ENCODE data around the gene GSK3A. TPM values are rescaled to one million over a fixed set of nuclear protein-coding genes. Genes with fewer than 3 reads are reported as not detected.

The GSK3A gene
- total and polyA plus RNA-seq, 9 of the 15 experiments (the other 6 are each of a cell fraction or from before 2014, with no cell fraction given), result 0.62 to 90.7 (median 33.3) TPM

DNA sequence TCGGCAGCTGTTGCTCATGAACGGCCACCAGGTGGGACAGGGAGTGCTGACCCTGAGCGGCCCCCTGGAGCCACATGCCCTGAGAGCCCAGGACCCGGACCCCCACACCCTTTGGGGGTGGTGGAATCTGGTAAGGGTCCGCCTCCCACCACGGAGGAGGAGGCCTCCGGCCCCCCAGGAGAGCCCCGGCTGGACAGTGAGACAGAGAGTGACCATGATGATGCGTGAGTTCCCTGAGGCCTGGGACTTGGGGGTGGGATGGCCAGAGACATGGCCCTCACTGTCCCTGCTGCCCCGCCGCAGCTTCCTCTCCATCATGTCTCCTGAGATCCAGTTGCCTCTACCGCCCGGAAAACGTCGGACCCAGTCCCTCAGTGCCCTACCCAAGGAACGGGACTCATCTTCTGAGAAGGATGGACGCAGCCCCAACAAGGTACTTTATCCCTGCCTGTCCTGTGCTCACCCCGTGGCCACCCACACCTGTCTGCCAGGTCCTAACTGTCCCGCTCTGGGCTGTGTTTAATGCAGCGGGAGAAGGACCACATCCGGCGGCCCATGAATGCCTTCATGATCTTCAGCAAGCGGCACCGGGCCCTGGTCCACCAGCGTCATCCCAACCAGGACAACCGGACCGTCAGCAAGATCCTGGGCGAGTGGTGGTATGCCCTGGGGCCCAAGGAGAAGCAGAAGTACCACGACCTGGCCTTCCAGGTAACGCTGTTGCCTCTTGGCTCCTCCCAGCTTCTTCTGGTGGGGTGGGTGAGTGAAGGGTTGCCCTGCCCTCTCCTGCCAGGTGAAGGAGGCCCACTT is 44.8 kb upstream of the GSK3A start:
- no peaks in the 10 kb centered on the region for H3K9me3 ChIP-seq (replicated peaks; ENCODE audit: control insufficient read depth, insufficient read depth, low read depth, low read length)
- BruUV-seq (replicated peaks), result no TSS peak
- TF ChIP-seq ZNF253 (CRISPR knock-in tag; conservative IDR thresholded peaks at IDR 0.05) (no peak), DIDO1 (tag; IDR thresholded peaks at IDR 0.05; ENCODE audit: low read depth) (no peak), ZNF316 (IDR thresholded peaks at IDR 0.05) (0 out of 2 replicates have a peak, but pooled peaks have one; percentile 89), TGIF2 (CRISPR knock-in tag; IDR thresholded peaks at IDR 0.05) (no peak), SETDB1 (IDR thresholded peaks at IDR 0.05; ENCODE audit: low read length) (no peak), POLR2G (IDR thresholded peaks at IDR 0.05; ENCODE audit: low read depth, low read length) (0 out of 2 replicates have a peak, but pooled peaks have one; percentile 18), PML (IDR thresholded peaks at IDR 0.05; ENCODE audit: low read length) (no peak), ADNP (tag; IDR thresholded peaks at IDR 0.05) (no peak)
- TF ChIP-seq, protein P1, sequence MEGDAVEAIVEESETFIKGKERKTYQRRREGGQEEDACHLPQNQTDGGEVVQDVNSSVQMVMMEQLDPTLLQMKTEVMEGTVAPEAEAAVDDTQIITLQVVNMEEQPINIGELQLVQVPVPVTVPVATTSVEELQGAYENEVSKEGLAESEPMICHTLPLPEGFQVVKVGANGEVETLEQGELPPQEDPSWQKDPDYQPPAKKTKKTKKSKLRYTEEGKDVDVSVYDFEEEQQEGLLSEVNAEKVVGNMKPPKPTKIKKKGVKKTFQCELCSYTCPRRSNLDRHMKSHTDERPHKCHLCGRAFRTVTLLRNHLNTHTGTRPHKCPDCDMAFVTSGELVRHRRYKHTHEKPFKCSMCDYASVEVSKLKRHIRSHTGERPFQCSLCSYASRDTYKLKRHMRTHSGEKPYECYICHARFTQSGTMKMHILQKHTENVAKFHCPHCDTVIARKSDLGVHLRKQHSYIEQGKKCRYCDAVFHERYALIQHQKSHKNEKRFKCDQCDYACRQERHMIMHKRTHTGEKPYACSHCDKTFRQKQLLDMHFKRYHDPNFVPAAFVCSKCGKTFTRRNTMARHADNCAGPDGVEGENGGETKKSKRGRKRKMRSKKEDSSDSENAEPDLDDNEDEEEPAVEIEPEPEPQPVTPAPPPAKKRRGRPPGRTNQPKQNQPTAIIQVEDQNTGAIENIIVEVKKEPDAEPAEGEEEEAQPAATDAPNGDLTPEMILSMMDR (IDR thresholded peaks at IDR 0.05 in 2 of 3, conservative IDR thresholded peaks at IDR 0.05 in 1 of 3; ENCODE audit: insufficient read depth in 2 of 3, low read depth in 1 of 3, low read length in 3 of 3), result 0 out of 6 replicates have a peak, but pooled peaks of 1 of the 3 experiments have one; percentile 2

More for the DNA sequence above, 44.8 kb upstream of the GSK3A start:
- 93% methylated on average over 25 of the region's 30 CpGs for WGBS (ENCODE audit: insufficient coverage, low coverage, missing lambda C conversion rate)
- H3K4me3 ChIP-seq, result no peak overlapping the region
- H3K27ac ChIP-seq (ENCODE audit: extremely low read depth, low read depth, low read length), result no peak overlapping the region
- no peaks in the 10 kb centered on the region; a peak in 1 of 5 replicates for H3K27me3 ChIP-seq (ENCODE audit: control insufficient read depth in 2 of 2, insufficient read depth in 2 of 2, low read length in 2 of 2)
- POLR2A ChIA-PET, result interaction anchor here (0.6 to 1.2 kb wide), 4 partner anchors 9 to 98 kb away, joined by 3 to 4 read pairs (median 3); partner anchors contain the start of genes PAFAH1B3 and PRR19
- in situ Hi-C loops (cut with MboI) (no loop called here), intact Hi-C loops (cut with micrococcal nuclease) (no loop called here)
- ATAC-seq (no peak), FAIRE-seq (no peak), DNase-seq (ENCODE audit: extremely low read depth in 1 of 4, low spot score in 3 of 4) (no peak)
- H3K79me2 ChIP-seq (ENCODE audit: control insufficient read depth, insufficient read depth, low read length), result peaks cover 37% of the 10 kb centered on the region
- no peaks in the 10 kb centered on the region for H3K9me1 ChIP-seq (ENCODE audit: control insufficient read depth, insufficient read depth, low read length)
- H3K9ac ChIP-seq (ENCODE audit: insufficient read depth in 1 of 2, low read depth in 2 of 2, low read length in 2 of 2), result peak overlapping the region in 1 of 2 experiments; percentile 21; a peak in 1 of 4 replicates
- H3K4me1 ChIP-seq (replicated peaks in 1 of 2; ENCODE audit: control insufficient read depth in 2 of 2, insufficient read depth in 2 of 2, low read length in 2 of 2), result peaks cover 28 to 79% of the 10 kb centered on the region in 2 experiments
- H2AFZ ChIP-seq (ENCODE audit: low read depth, low read length), result no peak overlapping the region
- H3K36me3 ChIP-seq (ENCODE audit: control insufficient read depth, insufficient read depth, low read length), result peaks cover 57% of the 10 kb centered on the region; the same call in 2 of the 3 replicates
- CTCF ChIA-PET (ENCODE audit: low intra/inter-chr PET ratio), result no interaction called here
- H3K4me2 ChIP-seq (ENCODE audit: insufficient read depth, low read length), result no peak overlapping the region
- 0 out of 2 replicates have a peak, but pooled peaks cover 8% of the 10 kb centered on the region for H4K20me1 ChIP-seq (replicated peaks; ENCODE audit: control insufficient read depth, insufficient read depth, low read length)
